IMR-90 (cell line): ENCODE measurements around the gene CENPP. TPM values are rescaled to one million over a fixed set of nuclear protein-coding genes. Genes with fewer than 3 reads are reported as not detected.

Experiments used
- ATAC-seq: fragments of 200-7000 bp; cut with Tn5 transposase; 2 replicates; pipeline ENCODE4 v1.9.1; 2020; ENCODE audit warnings: low read depth, mild to moderate bottlenecking, moderate library complexity
- BruUV-seq: library from RNA; stranded (reverse); fragments of 400-500 nt; replicated peaks from 2 replicates; lab custom pipeline; 2021; lab: Mats Ljungman, UMichigan
- CTCF ChIA-PET: fragments of 300-600 bp; formaldehyde crosslinking; extraction: SDS; loops from one replicate; lab custom pipeline; 2021; ENCODE audit warnings: antibody characterized with exemption; lab: Yijun Ruan, JAX
- POLR2A ChIA-PET: fragments of 300-600 bp; sonication (Branson Sonifier 250); formaldehyde crosslinking; loops from one replicate; lab custom pipeline; 2022; ENCODE audit warnings: antibody characterized with exemption; ENCODE audit not compliant: unreplicated experiment; lab: Charles Lee
- DNase-seq: peaks from one replicate; pipeline ENCODE4 v3.0.0; 2013
- H2AFZ ChIP-seq: replicated peaks from 2 replicates; pipeline ENCODE3; 2013; ENCODE audit warnings: low read length, mild to moderate bottlenecking; ENCODE audit not compliant: poor library complexity
- H2AK5ac ChIP-seq: 2 replicates; pipeline ENCODE4 v1.6.1; 2013; ENCODE audit warnings: low read depth, low read length, inconsistent platforms
- H2AK9ac ChIP-seq: replicated peaks from 2 replicates; pipeline ENCODE3; 2013; ENCODE audit warnings: mild to moderate bottlenecking, low read depth, low read length, moderate library complexity; ENCODE audit not compliant: poor library complexity
- H2BK120ac ChIP-seq: 2 replicates; pipeline ENCODE4 v1.6.1; 2013; ENCODE audit warnings: low read depth, low read length, inconsistent platforms
- H2BK15ac ChIP-seq: 3 replicates; pipeline ENCODE4 v1.6.1; 2013; ENCODE audit warnings: low read depth, low read length, inconsistent platforms
- H2BK20ac ChIP-seq: 2 replicates; pipeline ENCODE4 v1.6.1; 2013; ENCODE audit warnings: low read depth, mild to moderate bottlenecking, inconsistent platforms, low read length, moderate library complexity
- H2BK5ac ChIP-seq: 2 replicates; pipeline ENCODE4 v1.6.1; 2013; ENCODE audit warnings: mild to moderate bottlenecking, low read depth, low read length, inconsistent platforms; ENCODE audit not compliant: poor library complexity, severe bottlenecking
- H3K14ac ChIP-seq: replicated peaks from 2 replicates; pipeline ENCODE4 v1.6.1; 2013; ENCODE audit warnings: low read depth, low read length, inconsistent platforms
- H3K18ac ChIP-seq: 2 replicates; pipeline ENCODE4 v1.6.1; 2013; ENCODE audit warnings: low read depth, low read length, control low read depth
- H3K23ac ChIP-seq: 2 replicates; pipeline ENCODE4 v1.6.1; 2013; ENCODE audit warnings: low read depth, low read length, inconsistent platforms
- H3K27ac ChIP-seq: 2 replicates; pipeline ENCODE4 v1.5.1; 2013; ENCODE audit warnings: mild to moderate bottlenecking, control low read depth, low read length; ENCODE audit not compliant: insufficient read depth
- H3K27me3 ChIP-seq: 2 replicates; pipeline ENCODE4 v1.6.1; 2013; ENCODE audit warnings: low read length; ENCODE audit not compliant: control insufficient read depth, insufficient read depth
- H3K36me3 ChIP-seq: 2 replicates; pipeline ENCODE4 v1.6.1; 2013; ENCODE audit warnings: low read length, mixed read lengths; ENCODE audit not compliant: control insufficient read depth, insufficient read depth
- H3K4ac ChIP-seq: 2 replicates; pipeline ENCODE4 v1.6.1; 2013; ENCODE audit warnings: low read depth, low read length, inconsistent platforms
- H3K4me1 ChIP-seq: 2 replicates; pipeline ENCODE4 v1.6.1; 2013; ENCODE audit warnings: low read length, mixed read lengths; ENCODE audit not compliant: control insufficient read depth, insufficient read depth
- H3K4me2 ChIP-seq: 2 replicates; pipeline ENCODE4 v1.6.1; 2013; ENCODE audit warnings: low read depth, mild to moderate bottlenecking, control low read depth, low read length, moderate library complexity
- H3K4me3 ChIP-seq: 2 replicates; pipeline ENCODE4 v1.5.1; 2013; ENCODE audit warnings: low read depth, mild to moderate bottlenecking, control low read depth, low read length, moderate library complexity; ENCODE audit not compliant: insufficient read depth
- H3K56ac ChIP-seq: 2 replicates; pipeline ENCODE4 v1.6.1; 2013; ENCODE audit warnings: low read length, inconsistent platforms; ENCODE audit not compliant: insufficient read depth; ENCODE audit errors: extremely low read depth
- H3K79me1 ChIP-seq, 2 experiments: 2 replicates each; pipeline ENCODE4 v1.6.1; 2013; ENCODE audit warnings: low read length in 2 of 2, inconsistent platforms in 1 of 2, low read depth in 1 of 2
- H3K9ac ChIP-seq: 2 replicates; pipeline ENCODE4 v1.6.1; 2013; ENCODE audit warnings: low read depth, low read length, control low read depth
- H3K9me1 ChIP-seq: 2 replicates; pipeline ENCODE4 v1.6.1; 2013; ENCODE audit warnings: low read length, inconsistent platforms; ENCODE audit not compliant: insufficient read depth
- H3K9me3 ChIP-seq: 2 replicates; pipeline ENCODE4 v1.6.1; 2013; ENCODE audit warnings: low read length; ENCODE audit not compliant: control insufficient read depth, insufficient read depth
- H4K20me1 ChIP-seq: 2 replicates; pipeline ENCODE4 v1.6.1; 2013; ENCODE audit warnings: low read length, inconsistent platforms; ENCODE audit not compliant: insufficient read depth
- H4K5ac ChIP-seq: 2 replicates; pipeline ENCODE4 v1.6.1; 2013; ENCODE audit warnings: mild to moderate bottlenecking, low read depth, low read length, control low read depth
- H4K8ac ChIP-seq, 2 experiments: 2 replicates each; pipeline ENCODE4 v1.6.1; 2013; ENCODE audit warnings: low read depth in 2 of 2, low read length in 2 of 2, control low read depth in 1 of 2, inconsistent platforms in 1 of 2
- H4K91ac ChIP-seq: 2 replicates; pipeline ENCODE4 v1.6.1; 2013; ENCODE audit warnings: low read depth, low read length, inconsistent platforms; ENCODE audit not compliant: insufficient read depth
- BHLHE40 ChIP-seq: fragments of 150-350 bp; IDR thresholded peaks from 2 replicates; pipeline ENCODE4 v1.6.1; 2016; ENCODE audit warnings: mild to moderate bottlenecking, low read depth, low read length
- FOS ChIP-seq: fragments of 150-350 bp; IDR thresholded peaks from 2 replicates; pipeline ENCODE4 v1.6.1; 2016; ENCODE audit warnings: low read depth, low read length
- MAFK ChIP-seq: IDR thresholded peaks from 2 replicates; pipeline ENCODE4 v1.6.1; 2012; ENCODE audit warnings: low read depth, low read length, improper control_type of control experiment
- MAZ ChIP-seq: IDR thresholded peaks from 2 replicates; pipeline ENCODE4 v1.6.1; 2012; ENCODE audit warnings: low read depth, mild to moderate bottlenecking, low read length, improper control_type of control experiment, moderate library complexity, borderline replicate concordance
- POLR2A ChIP-seq: IDR thresholded peaks from 2 replicates; pipeline ENCODE4 v1.6.1; 2012; ENCODE audit warnings: mild to moderate bottlenecking, low read depth, low read length
- RAD21 ChIP-seq: IDR thresholded peaks from 2 replicates; pipeline ENCODE4 v1.6.1; 2012; ENCODE audit warnings: low read length, improper control_type of control experiment
- RCOR1 ChIP-seq: IDR thresholded peaks from 2 replicates; pipeline ENCODE4 v1.6.1; 2012; ENCODE audit warnings: mild to moderate bottlenecking, low read length, improper control_type of control experiment; ENCODE audit not compliant: insufficient replicate concordance
- WGBS, 2 experiments: methylation state at CpG; one replicate each; pipeline versions ENCODE4 v1.1.5 to v1.1.7; 2013; ENCODE audit warnings: missing lambda C conversion rate in 2 of 2; ENCODE audit not compliant: insufficient read length in 1 of 2; ENCODE audit errors: extremely low coverage in 2 of 2; 5-methylcytosine and 5-hydroxymethylcytosine counted together
- dilution Hi-C: fragments of 300-500 bp; cut with HindIII; formaldehyde crosslinking; loops from one replicate; pipeline ENCODE4 v1.14.3; 2018; ENCODE audit warnings: low sequenced_read_pairs; ENCODE audit not compliant: unreplicated experiment
- in situ Hi-C: fragments of 300-500 bp; cut with MboI; formaldehyde crosslinking; loops from 3 replicates; pipeline ENCODE4 v1.14.3; 2019; ENCODE audit warnings: low sequenced_read_pairs, inconsistent platforms, mixed read lengths
- intact Hi-C: fragments of 100-400 bp; cut with micrococcal nuclease; formaldehyde crosslinking; loops from 2 replicates; pipeline ENCODE4 v1.10.0; 2022
- polyA plus RNA-seq, 3 experiments: library from polyadenylated mRNA; depleted of rRNA; stranded (reverse); fragments of >200 nt; gene quantifications; 2 replicates each; pipeline ENCODE4 v1.2.3, GENCODE V29; 2012; ENCODE audit warnings: low replicate concordance in 1 of 3
- total RNA-seq: library from RNA; depleted of rRNA; stranded (reverse); fragments of >200 nt; gene quantifications from 2 replicates; pipeline ENCODE4 v1.2.3, GENCODE V29; 2012

CENPP gene
- total and polyA plus RNA-seq, 2 of the 4 experiments (the other 2 are of a cell fraction), result 1.4 to 2.0 TPM

- Histone ChIP-seq H3K36me3 (no peaks in the 10 kb centered on the region), H3K9me1 (peaks cover 22% of the 10 kb centered on the region), H2BK20ac (peak overlapping the region; percentile 98), H3K4ac (peak overlapping the region; percentile 98), H3K27ac (peak overlapping the region; percentile 10; the same call in 1 of the 2 replicates), H2BK15ac (peak overlapping the region; percentile 93; the same call in 2 of the 3 replicates), H4K5ac (peak overlapping the region; percentile 39), H2AK5ac (peak overlapping the region; percentile 57), H3K27me3 (no peaks in the 10 kb centered on the region), H3K4me1 (peaks cover 24% of the 10 kb centered on the region), H4K91ac (peak overlapping the region; percentile 99), H4K8ac (peak overlapping the region; percentile 77 to 85; a peak in 3 of 4 replicates), H2BK120ac (peak overlapping the region; percentile 99), H3K79me1 (peaks cover 0 to 18% of the 10 kb centered on the region in 2 experiments; a peak in 2 of 4 replicates), H3K23ac (peak overlapping the region; percentile 49; the same call in 1 of the 2 replicates), H2AFZ (peak overlapping the region; percentile 80), H3K56ac (no peak overlapping the region), H2BK5ac (peak overlapping the region; percentile 48), H3K9me3 (no peaks in the 10 kb centered on the region), H3K14ac (peak overlapping the region; percentile 65), H3K4me2 (no peak overlapping the region), H2AK9ac (peak overlapping the region; percentile 80), H3K4me3 (no peak overlapping the region), H3K18ac (peak overlapping the region; percentile 84), H3K9ac (no peak overlapping the region), H4K20me1 (no peaks in the 10 kb centered on the region)
- intact Hi-C loops (no loop called here), in situ Hi-C loops (no loop called here), dilution Hi-C loops (no loop called here)
- ChIA-PET CTCF (no interaction called here), POLR2A (no interaction called here)
- ATAC-seq (no peak), DNase-seq (no peak)
- no TSS peak for BruUV-seq
- TF ChIP-seq BHLHE40, result no peak
- no peak for TF ChIP-seq MAZ
- no peak for TF ChIP-seq MAFK
- no peak for TF ChIP-seq POLR2A
- TF ChIP-seq FOS, result no peak
- TF ChIP-seq RAD21, result no peak
- no peak for TF ChIP-seq RCOR1
- 64% methylated on average over 1 of the region's 4 CpGs; no CpG with 5 or more reads in 1 of the 2 experiments for WGBS, 2 experiments
These were observed 181.7 kb downstream of the CENPP start for GRCh38 chr9:92507496-92507895.
